SK-N-SH treated with all-trans-retinoic acid at 6 μM for 48 hours (cell line): ENCODE results near the gene TRABD2B.

ENCODE experiments used
- ATAC-seq: fragments of 200-7000 bp; cut with Tn5 transposase; 3 replicates; pipeline ENCODE4 v1.9.1; 2020; ENCODE audit warnings: mild to moderate bottlenecking, moderate library complexity
- ARNTL ChIP-seq: fragments of 450-650 bp; formaldehyde crosslinking; IDR thresholded peaks from 2 replicates; pipeline ENCODE4 v1.5.0; 2020; ENCODE audit warnings: low read depth, mild to moderate bottlenecking, moderate library complexity, borderline replicate concordance
- CREB5 ChIP-seq: fragments of 250-450 bp; sonication (Bioruptor Pico); IDR thresholded peaks from 2 replicates; pipeline ENCODE4 v1.5.1; 2020; ENCODE audit warnings: low read depth, mild to moderate bottlenecking, moderate library complexity
- CSDC2 ChIP-seq: fragments of 250-450 bp; sonication (Bioruptor Pico); IDR thresholded peaks from 2 replicates; pipeline ENCODE4 v1.5.0; 2020; ENCODE audit warnings: mild to moderate bottlenecking, moderate library complexity
- CSRNP3 ChIP-seq: fragments of 250-450 bp; sonication (Bioruptor Pico); IDR thresholded peaks from 2 replicates; pipeline ENCODE4 v1.5.1; 2021; ENCODE audit warnings: mild to moderate bottlenecking, moderate library complexity
- ESRRG ChIP-seq: fragments of 250-450 bp; sonication (Bioruptor Pico); IDR thresholded peaks from 2 replicates; pipeline ENCODE4 v1.6.1; 2021; ENCODE audit warnings: mild to moderate bottlenecking
- GLIS3 ChIP-seq: fragments of 250-450 bp; sonication (Bioruptor Pico); IDR thresholded peaks from 2 replicates; pipeline ENCODE4 v1.5.0; 2020; ENCODE audit warnings: mild to moderate bottlenecking, moderate library complexity
- OSR1 ChIP-seq: fragments of 250-450 bp; sonication (Bioruptor Pico); IDR thresholded peaks from 2 replicates; pipeline ENCODE4 v1.8.0; 2022; ENCODE audit warnings: moderate library complexity, mild to moderate bottlenecking, inconsistent platforms
- PATZ1 ChIP-seq: fragments of 250-450 bp; sonication (Bioruptor Pico); IDR thresholded peaks from 2 replicates; pipeline ENCODE4 v1.8.0; 2020; ENCODE audit warnings: mild to moderate bottlenecking, moderate library complexity, borderline replicate concordance
- POU6F1 ChIP-seq: fragments of 250-450 bp; sonication (Bioruptor Pico); IDR thresholded peaks from 2 replicates; pipeline ENCODE4 v1.8.0; 2021; ENCODE audit warnings: low read depth, mild to moderate bottlenecking, moderate library complexity, borderline replicate concordance
- PPARA ChIP-seq: fragments of 250-450 bp; sonication (Bioruptor Pico); IDR thresholded peaks from 2 replicates; pipeline ENCODE4 v1.5.0; 2020; ENCODE audit warnings: mild to moderate bottlenecking, borderline replicate concordance
- RARB ChIP-seq: fragments of 250-450 bp; sonication (Bioruptor Pico); IDR thresholded peaks from 2 replicates; pipeline ENCODE4 v1.8.0; 2021; ENCODE audit warnings: mild to moderate bottlenecking, moderate library complexity
- SNAI2 ChIP-seq: fragments of 250-450 bp; sonication (Bioruptor Pico); IDR thresholded peaks from 2 replicates; pipeline ENCODE4 v1.5.0; 2020; ENCODE audit warnings: mild to moderate bottlenecking, moderate library complexity
- TCF4 ChIP-seq: fragments of 250-450 bp; sonication (Bioruptor Pico); IDR thresholded peaks from 2 replicates; pipeline ENCODE4 v1.8.0; 2021; ENCODE audit warnings: mild to moderate bottlenecking, moderate library complexity, borderline replicate concordance
- TOX ChIP-seq: fragments of 250-450 bp; sonication (Bioruptor Pico); IDR thresholded peaks from 2 replicates; pipeline ENCODE4 v1.8.0; 2021; ENCODE audit warnings: mild to moderate bottlenecking, moderate library complexity, borderline replicate concordance
- TSHZ2 ChIP-seq: fragments of 250-450 bp; sonication (Bioruptor Pico); IDR thresholded peaks from 2 replicates; pipeline ENCODE4 v1.5.0; 2020; ENCODE audit warnings: mild to moderate bottlenecking, moderate library complexity
- ZC3H10 ChIP-seq: fragments of 250-450 bp; sonication (Bioruptor Pico); IDR thresholded peaks from 2 replicates; pipeline ENCODE4 v1.5.1; 2021; ENCODE audit warnings: mild to moderate bottlenecking, moderate library complexity
- ZFP3 ChIP-seq: fragments of 250-450 bp; sonication (Bioruptor Pico); IDR thresholded peaks from 2 replicates; pipeline ENCODE4 v1.5.0; 2020; ENCODE audit warnings: mild to moderate bottlenecking, moderate library complexity
- ZFP30 ChIP-seq: fragments of 450-650 bp; formaldehyde crosslinking; IDR thresholded peaks from 2 replicates; pipeline ENCODE4 v1.5.0; 2022; ENCODE audit warnings: mild to moderate bottlenecking, moderate library complexity
- ZNF565 ChIP-seq: fragments of 450-650 bp; formaldehyde crosslinking; conservative IDR thresholded peaks from 2 replicates; pipeline ENCODE4 v1.5.0; 2020; ENCODE audit warnings: low read depth, mild to moderate bottlenecking, moderate library complexity
- ZNF70 ChIP-seq: fragments of 450-650 bp; formaldehyde crosslinking; IDR thresholded peaks from 2 replicates; pipeline ENCODE4 v1.5.0; 2020; ENCODE audit warnings: mild to moderate bottlenecking, moderate library complexity
- ZNF8 ChIP-seq: fragments of 450-650 bp; formaldehyde crosslinking; IDR thresholded peaks from 2 replicates; pipeline ENCODE4 v1.5.0; 2020; ENCODE audit warnings: mild to moderate bottlenecking, moderate library complexity

The TRABD2B gene

GRCh38 chr1:47984175-47984789 lies 12.9 kb downstream of the TRABD2B start:
- TF ChIP-seq PATZ1 (no peak), CREB5 (CRISPR knock-in tag) (no peak)

GRCh38 chr1:47983691-47984090 lies 13.5 kb downstream of the TRABD2B start:
- TF ChIP-seq GLIS3 (CRISPR knock-in tag), result no peak
- TF ChIP-seq CSDC2 (CRISPR knock-in tag), result no peak
- no peak for TF ChIP-seq ESRRG (CRISPR knock-in tag)
- TF ChIP-seq OSR1 (CRISPR knock-in tag), result no peak
- TF ChIP-seq ZFP3 (CRISPR knock-in tag), result no peak
- no peak for TF ChIP-seq ZFP30 (CRISPR knock-in tag)
- no peak for TF ChIP-seq ZC3H10 (CRISPR knock-in tag)
- TF ChIP-seq ZNF8 (CRISPR knock-in tag), result no peak
- no peak for TF ChIP-seq RARB (CRISPR knock-in tag)
- no peak for TF ChIP-seq PPARA (CRISPR knock-in tag)
- no peak for TF ChIP-seq ZNF70
- no peak for TF ChIP-seq TSHZ2 (CRISPR knock-in tag)
- ATAC-seq, result no peak

More at GRCh38 chr1:47984175-47984789, 12.9 kb downstream of the TRABD2B start:
- ATAC-seq, result no peak

GRCh38 chr1:47981667-47982350 lies 15.4 kb downstream of the TRABD2B start:
- no peak for ATAC-seq
- no peak for TF ChIP-seq ZNF70
- TF ChIP-seq CSDC2 (CRISPR knock-in tag), result no peak
- no peak for TF ChIP-seq PATZ1
- TF ChIP-seq ZNF565, result no peak
- no peak for TF ChIP-seq TCF4 (CRISPR knock-in tag)
- TF ChIP-seq ARNTL (CRISPR knock-in tag), result no peak
- no peak for TF ChIP-seq GLIS3 (CRISPR knock-in tag)
- TF ChIP-seq CSRNP3, result no peak
- TF ChIP-seq ESRRG (CRISPR knock-in tag), result no peak
- TF ChIP-seq CREB5 (CRISPR knock-in tag), result no peak
- TF ChIP-seq ZNF8 (CRISPR knock-in tag), result no peak
- no peak for TF ChIP-seq ZFP30 (CRISPR knock-in tag)
- no peak for TF ChIP-seq TOX (CRISPR knock-in tag)
- no peak for TF ChIP-seq POU6F1 (CRISPR knock-in tag)
- no peak for TF ChIP-seq TSHZ2 (CRISPR knock-in tag)
- TF ChIP-seq SNAI2, result no peak
